Endothelial cell of umbilical vein (primary cell): ENCODE measurements around the gene GABRB2.

ENCODE experiments used
- EZH2 ChIP-seq: IDR thresholded peaks from 2 replicates; pipeline ENCODE4 v1.6.1; 2012; ENCODE audit warnings: borderline replicate concordance, low read depth, mild to moderate bottlenecking, moderate library complexity, low read length, inconsistent platforms; ENCODE audit not compliant: severe bottlenecking
- JUN ChIP-seq: IDR thresholded peaks from 2 replicates; pipeline ENCODE4 v1.6.1; 2011; ENCODE audit warnings: borderline replicate concordance, low read depth; ENCODE audit not compliant: insufficient read length, insufficient read depth
- POLR2A ChIP-seq: IDR thresholded peaks from 2 replicates; pipeline ENCODE4 v1.6.1; 2012; ENCODE audit warnings: low read depth, mild to moderate bottlenecking, control low read depth, low read length
- TF ChIP-seq, protein P1 (sequence below), 2 donors: IDR thresholded peaks; 1 replicate in 1 of 2; 2 replicates in 1 of 2; pipeline ENCODE4 v1.5.1; 2011; ENCODE audit warnings: low read length in 2 of 2, mild to moderate bottlenecking in 2 of 2, moderate library complexity in 2 of 2, control low read depth in 1 of 2, inconsistent platforms in 1 of 2, low read depth in 1 of 2; ENCODE audit not compliant: insufficient read depth in 1 of 2; ENCODE audit errors: extremely low read depth in 1 of 2
- TF ChIP-seq, protein P2 (sequence below): IDR thresholded peaks from 2 replicates; pipeline ENCODE4 v1.6.1; 2011; ENCODE audit not compliant: insufficient read depth, insufficient read length

DNA sequence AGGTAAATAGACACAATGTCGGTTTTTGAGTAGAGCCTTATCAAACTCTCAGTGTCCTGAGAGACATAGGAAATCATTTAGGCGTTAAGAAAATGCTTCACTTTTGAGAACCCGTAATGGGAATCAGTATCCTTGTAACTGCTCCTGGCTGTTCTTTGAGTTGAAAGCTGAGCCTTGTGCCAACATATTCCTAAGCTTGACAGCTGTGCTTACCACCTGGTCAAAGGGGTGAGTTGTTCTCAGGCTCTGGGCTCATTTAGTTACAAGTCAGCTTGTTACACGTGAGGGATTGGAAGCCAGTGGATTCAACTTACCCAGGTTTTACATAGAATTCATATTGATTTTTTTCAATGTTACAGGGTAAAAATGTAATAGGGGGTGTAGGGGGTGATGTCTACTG lies 145.9 kb downstream of the GABRB2 start:
- TF ChIP-seq, protein P1, sequence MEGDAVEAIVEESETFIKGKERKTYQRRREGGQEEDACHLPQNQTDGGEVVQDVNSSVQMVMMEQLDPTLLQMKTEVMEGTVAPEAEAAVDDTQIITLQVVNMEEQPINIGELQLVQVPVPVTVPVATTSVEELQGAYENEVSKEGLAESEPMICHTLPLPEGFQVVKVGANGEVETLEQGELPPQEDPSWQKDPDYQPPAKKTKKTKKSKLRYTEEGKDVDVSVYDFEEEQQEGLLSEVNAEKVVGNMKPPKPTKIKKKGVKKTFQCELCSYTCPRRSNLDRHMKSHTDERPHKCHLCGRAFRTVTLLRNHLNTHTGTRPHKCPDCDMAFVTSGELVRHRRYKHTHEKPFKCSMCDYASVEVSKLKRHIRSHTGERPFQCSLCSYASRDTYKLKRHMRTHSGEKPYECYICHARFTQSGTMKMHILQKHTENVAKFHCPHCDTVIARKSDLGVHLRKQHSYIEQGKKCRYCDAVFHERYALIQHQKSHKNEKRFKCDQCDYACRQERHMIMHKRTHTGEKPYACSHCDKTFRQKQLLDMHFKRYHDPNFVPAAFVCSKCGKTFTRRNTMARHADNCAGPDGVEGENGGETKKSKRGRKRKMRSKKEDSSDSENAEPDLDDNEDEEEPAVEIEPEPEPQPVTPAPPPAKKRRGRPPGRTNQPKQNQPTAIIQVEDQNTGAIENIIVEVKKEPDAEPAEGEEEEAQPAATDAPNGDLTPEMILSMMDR (IDR thresholded peaks at IDR 0.05; ENCODE audit: extremely low read depth in 1 of 2, insufficient read depth in 1 of 2, low read depth in 1 of 2, low read length in 2 of 2), result no peak
- TF ChIP-seq EZH2 (no peak), JUN (no peak), POLR2A (no peak)
- TF ChIP-seq, protein P2, sequence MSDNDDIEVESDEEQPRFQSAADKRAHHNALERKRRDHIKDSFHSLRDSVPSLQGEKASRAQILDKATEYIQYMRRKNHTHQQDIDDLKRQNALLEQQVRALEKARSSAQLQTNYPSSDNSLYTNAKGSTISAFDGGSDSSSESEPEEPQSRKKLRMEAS, result no peak
